GM12801 (cell line): Measurements from ENCODE around the gene EXD3.

ENCODE experiments used
- TF ChIP-seq, protein P1 (sequence below): IDR thresholded peaks from one replicate; pipeline ENCODE4 v1.5.1; 2011; ENCODE audit warnings: control low read depth; ENCODE audit not compliant: insufficient read length; ENCODE audit errors: extremely low read depth

The EXD3 gene

DNA sequence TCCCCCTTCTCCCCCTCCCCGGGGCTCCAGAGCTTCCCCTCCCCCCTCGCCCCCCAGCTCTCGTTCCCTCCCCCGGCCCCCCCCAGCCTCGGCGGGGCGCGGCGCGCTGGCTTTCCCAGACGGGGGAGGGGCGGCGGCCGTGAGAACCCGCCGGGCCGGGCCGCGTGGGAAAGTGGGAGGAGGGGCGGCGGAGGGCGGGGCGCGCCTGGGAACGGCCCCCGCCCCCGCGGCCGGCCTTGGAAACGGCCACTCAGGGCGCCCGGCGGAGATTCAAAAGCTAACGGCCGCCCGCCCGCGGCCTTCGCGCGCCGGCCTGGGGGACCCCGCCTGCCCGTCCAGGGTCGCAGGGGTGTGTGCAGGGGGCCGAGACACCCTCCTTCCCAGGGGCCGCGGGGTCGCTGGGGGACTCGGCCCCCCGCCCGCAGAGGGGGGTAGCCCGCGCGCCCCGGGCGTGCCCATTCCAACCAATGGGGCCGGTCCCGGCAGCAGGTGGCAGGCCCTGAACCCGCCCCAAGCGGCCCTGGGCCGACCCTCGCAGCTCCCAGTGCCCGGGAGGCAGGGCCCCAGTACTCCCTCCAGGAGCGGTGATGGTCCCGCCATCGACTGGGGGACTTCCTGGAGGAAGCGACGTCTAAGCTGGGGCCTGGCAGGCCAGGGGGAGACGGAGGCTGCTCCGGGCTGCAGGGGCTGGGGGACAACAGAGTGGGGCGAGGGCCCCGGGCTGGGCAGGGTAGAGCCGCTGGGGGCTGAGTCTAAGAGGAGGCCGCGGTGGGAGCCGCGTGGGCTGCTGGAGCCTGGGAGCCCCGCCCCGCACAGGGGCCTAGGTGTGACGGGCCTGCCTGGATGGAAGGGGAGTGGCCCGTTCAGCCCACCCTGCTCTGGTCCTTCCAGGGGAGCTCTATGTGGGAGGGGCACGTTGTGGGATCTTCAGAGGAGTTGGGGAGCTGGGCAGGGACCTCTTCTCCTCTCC is 106.7 kb downstream of the EXD3 start:
- TF ChIP-seq, protein P1, sequence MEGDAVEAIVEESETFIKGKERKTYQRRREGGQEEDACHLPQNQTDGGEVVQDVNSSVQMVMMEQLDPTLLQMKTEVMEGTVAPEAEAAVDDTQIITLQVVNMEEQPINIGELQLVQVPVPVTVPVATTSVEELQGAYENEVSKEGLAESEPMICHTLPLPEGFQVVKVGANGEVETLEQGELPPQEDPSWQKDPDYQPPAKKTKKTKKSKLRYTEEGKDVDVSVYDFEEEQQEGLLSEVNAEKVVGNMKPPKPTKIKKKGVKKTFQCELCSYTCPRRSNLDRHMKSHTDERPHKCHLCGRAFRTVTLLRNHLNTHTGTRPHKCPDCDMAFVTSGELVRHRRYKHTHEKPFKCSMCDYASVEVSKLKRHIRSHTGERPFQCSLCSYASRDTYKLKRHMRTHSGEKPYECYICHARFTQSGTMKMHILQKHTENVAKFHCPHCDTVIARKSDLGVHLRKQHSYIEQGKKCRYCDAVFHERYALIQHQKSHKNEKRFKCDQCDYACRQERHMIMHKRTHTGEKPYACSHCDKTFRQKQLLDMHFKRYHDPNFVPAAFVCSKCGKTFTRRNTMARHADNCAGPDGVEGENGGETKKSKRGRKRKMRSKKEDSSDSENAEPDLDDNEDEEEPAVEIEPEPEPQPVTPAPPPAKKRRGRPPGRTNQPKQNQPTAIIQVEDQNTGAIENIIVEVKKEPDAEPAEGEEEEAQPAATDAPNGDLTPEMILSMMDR = no peak

DNA sequence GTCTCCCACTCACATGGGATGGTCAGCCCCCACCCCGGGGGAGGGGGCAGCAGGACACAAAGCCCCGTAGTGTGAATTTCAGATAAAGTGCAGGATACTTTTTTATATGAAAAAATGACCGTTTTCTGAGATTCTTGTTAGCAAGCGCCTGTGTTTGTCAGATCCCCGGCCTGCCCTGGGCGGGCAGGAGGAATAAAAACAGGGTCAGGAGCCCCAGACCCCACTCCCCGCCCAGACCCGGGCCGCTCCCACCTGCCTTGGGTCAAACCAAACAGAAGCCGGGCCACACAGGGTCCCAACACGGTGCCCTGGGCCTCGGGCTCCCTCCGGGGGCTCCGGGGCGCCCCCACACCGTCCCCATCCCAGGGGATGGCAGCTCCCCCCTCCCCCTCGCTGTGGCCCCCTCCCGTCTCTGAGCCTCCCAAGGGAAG is 107.4 kb downstream of the EXD3 start:
- TF ChIP-seq, protein P1 = no peak

DNA sequence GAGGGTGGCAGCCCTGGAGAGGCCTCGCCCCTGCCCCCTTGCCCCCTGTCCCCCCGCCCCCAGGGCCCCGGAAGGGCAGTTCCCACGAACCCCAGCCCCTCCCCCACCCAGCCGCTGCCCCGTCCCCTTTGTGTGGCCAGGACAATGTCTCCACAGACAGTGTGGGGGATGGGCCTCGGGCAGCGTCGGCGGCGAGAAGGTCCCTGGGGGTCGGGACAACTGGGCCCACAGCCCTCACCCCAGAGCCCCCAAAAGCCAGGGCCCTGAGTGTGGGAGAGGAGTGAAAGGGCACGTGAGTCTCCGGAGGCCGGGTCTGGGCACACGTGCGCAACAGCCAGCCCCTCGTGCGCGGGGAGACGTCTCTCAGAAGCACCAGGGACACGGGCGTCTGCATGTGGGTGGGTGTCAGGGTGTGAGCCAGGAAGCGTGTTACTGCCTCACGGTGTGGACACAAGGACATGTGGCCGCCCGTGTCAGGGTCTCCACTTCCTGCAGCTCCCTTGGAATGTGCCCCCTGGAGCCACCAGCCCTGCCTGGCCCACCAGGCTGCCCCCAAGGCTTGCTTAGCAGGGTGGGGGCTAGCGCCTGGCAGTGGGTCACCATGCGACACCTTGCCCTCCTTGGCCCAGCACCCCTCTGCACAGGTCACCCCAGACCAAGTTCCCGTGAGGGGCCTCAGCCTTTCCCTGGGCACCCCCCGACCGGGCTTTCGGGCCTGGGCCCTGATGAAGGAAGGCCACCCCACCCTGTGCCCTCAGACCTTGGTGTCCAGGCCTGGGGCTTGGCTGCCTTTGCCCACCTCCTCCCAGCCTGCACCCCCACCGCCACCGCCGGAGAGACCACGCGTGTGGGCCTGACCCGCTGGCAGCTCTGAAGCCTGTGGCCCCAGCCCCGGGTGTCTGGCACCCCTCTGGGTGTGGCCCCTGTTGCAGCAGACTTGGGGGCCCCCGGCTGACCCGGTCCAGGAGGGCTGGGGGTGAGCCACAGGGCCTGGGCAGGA is 108.1 kb downstream of the EXD3 start:
- TF ChIP-seq, protein P1 = no peak

DNA sequence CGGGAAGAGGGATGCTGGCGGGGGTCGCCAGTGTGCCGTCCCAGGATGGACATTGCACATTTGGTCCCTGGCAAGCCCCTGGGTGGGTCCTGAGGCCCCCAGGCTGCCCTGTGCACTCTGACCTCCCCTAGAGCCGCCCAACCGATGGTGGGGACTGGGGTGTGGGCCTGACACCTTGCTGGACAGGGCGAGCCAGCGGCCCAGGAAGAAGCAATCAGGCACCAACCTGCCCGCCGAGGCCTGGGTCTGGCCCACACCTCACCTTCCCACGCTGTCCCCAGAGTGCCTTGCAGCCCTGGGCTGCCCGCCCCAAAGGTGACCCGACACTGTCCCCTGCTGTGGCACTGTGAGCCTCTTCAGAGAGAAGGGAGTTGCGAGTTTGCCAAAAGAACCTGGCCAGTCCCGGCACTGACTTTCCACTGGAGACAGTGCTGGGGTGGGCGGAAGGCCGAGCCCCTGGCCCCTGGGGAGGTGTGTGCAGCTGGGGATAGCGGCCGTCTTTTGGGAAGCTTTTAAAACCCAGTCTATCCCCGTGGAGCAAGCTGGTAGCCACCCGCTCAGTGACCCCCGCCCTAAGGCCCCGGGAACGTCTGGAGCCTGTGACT is 108.9 kb downstream of the EXD3 start:
- TF ChIP-seq, protein P1 = no peak

DNA sequence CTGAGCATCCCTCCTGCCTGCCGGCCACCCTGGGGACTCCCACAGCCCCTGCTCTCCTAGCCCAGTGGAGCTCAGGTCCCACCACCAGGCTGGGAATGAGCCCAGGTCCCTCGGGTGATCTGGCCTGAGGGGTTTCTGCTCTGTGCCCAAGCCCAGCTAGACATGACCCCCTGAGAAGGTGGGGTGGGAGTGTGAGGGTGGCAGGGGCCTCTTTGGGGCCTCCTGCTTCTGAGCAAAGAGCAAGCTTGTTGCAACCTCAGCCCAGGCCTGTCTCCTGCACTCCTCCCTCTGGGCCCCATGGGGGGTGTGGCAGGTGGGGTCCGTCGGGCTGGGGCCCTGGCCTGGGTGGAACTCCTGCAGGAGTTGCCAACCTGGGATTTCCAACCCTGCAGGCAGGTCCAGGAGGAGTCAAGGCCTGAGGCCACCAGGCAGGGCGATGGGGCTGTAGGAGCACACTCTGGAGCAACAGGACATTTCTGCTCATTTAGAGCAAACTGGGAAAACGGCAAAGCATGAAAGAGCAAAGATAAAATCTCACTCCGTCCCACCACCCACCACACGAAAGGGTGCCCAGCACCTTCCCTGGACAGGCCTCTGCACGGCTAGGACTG is 109.5 kb downstream of the EXD3 start:
- TF ChIP-seq, protein P1 = no peak

DNA sequence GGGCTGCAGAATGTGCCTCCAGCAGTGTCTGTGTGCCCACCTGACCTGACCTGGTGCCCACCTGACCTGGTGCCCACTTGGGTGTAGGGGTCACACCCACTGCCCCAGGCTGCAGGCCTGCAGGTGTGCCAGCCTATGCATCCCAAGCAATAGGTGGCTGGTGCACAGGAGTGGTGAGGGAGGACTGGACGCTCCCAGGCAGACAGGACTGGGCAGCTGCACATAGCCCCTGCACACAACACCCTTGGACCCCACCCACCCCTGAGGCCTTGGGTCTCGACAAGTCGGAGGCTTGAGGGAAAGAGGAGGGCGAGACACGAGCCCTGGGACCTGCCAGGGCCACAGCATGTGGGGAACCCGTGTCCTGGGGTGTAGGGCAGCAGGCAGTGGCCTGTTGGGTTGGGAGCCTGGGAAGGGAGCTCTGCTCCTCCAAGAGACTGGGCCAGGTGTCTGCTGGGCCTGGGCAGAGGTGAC is 110.1 kb downstream of the EXD3 start:
- TF ChIP-seq, protein P1 = no peak
